ENCODE results near the gene SP100.

- no peak for TF ChIP-seq CTCF (IDR thresholded peaks at IDR 0.05)
- no peak for TF ChIP-seq POLR2A (IDR thresholded peaks at IDR 0.05)
Measured at GRCh38 chr2:230492107-230492506, 76.1 kb downstream of the SP100 start.
